Kidney glomerular epithelial cell (primary cell): Measurements from ENCODE around the gene ZSCAN12.
"Not testable (repeated sequence)": the region's sequence is repeated elsewhere in the genome, so short reads cannot be mapped to it uniquely, and the experiment has no call there.

Source experiments
- DNase-seq: peaks from one replicate; lab custom pipeline; 2025; lab: John Stamatoyannopoulos, UW

The ZSCAN12 gene

GRCh38 chr6:28393912-28394662 lies 5.5 kb downstream of the ZSCAN12 start:
- DNase-seq, result no peak

DNA sequence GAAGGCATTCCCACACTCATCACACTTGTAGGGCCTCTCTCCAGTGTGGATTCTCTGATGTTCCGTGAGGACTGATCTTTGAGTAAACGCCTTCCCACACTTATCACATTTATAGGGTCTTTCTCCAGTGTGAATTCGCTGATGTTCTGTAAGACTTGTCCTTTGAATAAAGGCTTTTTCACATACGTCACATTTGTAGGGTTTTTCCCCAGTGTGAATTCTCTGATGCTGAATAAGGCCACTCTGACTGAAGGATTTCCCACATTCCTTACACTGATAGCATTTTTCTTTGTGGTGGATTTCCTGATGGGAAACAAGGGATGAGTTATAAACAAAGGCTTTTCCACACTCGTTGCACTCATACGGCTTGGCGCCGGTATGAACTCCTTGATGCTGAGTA lies 8.9 kb downstream of the ZSCAN12 start:
- no peak for DNase-seq

- DNase-seq, result no peak
Measured at GRCh38 chr6:28384143-28384533, 15.4 kb downstream of the ZSCAN12 start.

DNA sequence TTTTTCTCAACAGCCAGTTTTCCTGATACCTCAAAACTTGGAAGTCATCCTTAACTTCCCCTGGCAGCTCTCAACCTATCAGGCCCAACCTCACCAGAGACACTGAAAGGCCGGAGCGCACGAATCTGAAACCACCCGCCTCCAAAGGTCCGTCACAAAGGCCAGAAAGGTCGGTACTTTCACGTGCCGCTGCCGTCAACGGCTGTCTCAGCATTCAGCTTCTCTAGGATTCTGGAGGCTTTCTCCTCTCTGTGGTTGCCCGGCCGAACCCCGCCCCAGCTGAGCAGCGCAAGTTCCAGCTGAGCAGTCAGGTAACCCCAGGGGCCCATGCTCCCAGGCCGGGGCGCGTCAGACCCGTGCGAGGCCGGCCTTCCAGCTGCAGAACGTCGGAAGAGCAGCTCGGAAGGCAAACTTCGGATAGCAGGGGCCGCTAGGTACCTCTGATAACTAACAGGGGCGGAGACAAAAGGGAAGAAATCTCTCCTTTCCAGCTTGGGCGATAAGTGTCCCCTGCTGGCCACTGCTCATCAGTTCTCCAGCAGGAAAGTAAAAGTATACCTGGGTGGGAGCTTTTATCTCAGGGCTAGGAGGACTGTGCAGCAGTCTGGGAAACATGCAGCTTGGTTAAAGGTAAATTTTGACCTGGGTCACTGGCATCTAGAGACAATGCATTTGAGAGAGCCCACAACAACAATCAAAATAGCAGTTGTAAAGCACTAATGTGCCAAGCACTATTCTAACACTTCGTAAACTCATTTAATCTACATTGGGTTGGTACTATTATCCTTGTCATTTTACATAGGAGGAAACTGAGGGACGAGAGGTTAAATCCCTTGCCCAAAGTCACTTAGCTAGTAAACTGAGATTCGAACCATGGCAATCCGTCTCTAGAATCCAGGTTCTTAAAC lies 16.1 kb downstream of the ZSCAN12 start:
- peak; percentile 72 for DNase-seq

GRCh38 chr6:28380381-28380780 lies 19.2 kb downstream of the ZSCAN12 start:
- no peak for DNase-seq

DNA sequence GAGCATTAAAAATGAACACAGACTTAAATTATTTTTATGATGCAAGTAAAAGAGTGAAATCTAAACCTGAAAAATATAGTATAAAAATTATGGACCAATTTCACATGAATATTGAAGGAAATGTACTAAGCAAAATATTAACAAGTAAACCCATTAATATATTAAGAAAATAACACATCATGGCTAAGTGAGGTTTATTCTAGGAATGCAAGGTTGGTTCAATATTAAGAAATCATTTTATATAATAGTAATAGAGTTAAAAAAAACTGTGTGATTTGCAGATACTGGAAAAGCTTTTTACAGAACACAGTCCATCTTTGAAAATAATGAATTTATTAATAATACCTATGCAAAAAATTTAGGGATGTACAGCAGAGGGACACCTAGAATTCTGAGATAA lies 20.9 kb downstream of the ZSCAN12 start:
- no peak for DNase-seq

DNA sequence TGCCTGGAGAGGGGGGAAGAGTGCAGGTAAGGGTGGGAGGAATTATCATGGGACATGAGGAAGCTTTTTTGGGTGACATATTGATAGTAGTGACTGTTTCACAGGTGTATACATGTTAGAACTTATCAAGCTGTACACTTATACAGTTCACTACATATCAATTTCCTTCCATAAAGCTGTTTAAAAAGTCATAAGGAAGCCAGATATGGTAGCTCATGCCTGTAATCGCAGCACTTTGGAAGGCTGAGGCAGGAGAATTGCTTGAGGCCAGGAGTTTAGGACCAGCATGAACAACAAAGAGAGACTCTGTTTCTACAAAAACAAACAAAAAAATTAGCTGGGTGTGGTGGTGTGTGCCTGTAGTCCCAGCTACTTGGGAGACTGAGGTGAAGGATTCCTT lies 21.7 kb downstream of the ZSCAN12 start:
- no peak for DNase-seq

DNA sequence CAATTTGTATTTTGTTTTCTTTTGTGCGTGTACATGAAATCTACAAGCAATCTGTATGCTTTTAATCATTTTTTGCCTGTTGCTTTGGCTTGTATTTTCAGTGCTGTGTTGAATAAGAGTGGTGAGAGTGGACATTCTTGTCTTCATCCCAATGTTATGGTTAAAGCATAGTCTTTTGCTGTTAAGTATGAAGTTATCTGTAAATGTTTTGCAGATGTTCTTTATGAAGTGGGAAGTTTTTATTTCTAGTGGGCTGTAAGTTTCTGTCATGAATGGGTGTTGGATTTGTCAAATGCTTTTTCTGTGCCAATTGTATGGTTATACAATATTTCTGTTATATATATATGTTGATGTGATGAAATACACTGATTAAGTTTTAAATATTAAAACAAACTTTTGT lies 25.6 kb downstream of the ZSCAN12 start:
- DNase-seq, result no peak

- DNase-seq, result peak; percentile 72
Measured at GRCh38 chr6:28371706-28372451, 27.7 kb downstream of the ZSCAN12 start.

DNA sequence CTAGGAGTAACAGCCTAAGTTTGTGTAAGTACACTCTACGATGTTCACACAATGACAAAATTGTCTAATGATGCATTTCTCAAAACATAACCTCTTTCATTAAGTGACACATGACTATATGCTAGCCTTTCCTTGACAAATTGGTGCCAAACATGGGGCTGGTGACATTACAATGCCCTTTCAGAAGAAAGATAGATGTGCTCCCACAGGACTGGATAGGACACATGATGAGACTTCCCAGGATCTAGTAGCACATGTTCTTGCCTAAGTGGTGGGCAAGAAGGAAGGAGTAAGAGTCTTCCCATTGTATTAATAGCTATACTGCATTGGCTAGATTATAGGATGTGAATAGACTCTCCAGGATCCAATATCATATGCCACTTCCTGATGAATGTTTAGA lies 28.3 kb downstream of the ZSCAN12 start:
- DNase-seq, result no peak

DNA sequence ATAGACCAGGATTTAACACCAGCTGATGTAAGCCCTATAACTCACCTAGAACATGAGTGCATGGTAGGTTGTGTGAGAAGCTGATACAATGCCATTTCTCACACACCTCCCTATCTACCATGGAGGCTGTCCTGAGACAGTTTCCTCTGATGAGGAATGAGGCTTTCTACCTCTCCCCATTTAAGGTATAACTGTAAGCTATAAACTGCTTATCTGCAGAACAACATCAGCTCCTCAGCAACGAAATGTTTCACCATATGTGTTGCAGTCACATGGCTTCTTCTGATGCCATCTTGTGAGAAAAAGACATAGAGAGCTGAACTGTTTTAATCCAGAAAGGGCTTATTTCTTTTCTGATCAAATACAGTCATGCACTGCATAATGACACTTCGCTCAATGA lies 29.1 kb downstream of the ZSCAN12 start:
- DNase-seq, result no peak

DNA sequence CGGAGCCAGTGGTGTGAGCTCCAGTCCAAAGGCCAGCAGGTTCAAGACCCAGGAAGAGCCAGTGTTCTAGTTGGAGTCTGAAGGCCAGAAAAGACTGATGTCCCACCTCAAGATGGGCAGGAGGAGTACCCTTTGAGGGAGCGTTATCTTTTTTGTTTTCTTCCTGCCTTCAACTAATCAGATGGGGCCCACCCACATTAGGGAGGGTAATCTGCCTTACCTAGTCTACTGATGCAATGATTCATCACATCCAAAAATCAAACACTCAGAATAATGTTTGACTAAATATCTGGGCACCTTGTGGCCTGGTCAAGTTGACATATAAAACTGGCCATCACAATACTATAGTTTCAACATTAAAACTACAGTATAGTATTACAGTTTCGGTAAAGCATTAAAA lies 30.1 kb downstream of the ZSCAN12 start:
- DNase-seq, result no peak

DNA sequence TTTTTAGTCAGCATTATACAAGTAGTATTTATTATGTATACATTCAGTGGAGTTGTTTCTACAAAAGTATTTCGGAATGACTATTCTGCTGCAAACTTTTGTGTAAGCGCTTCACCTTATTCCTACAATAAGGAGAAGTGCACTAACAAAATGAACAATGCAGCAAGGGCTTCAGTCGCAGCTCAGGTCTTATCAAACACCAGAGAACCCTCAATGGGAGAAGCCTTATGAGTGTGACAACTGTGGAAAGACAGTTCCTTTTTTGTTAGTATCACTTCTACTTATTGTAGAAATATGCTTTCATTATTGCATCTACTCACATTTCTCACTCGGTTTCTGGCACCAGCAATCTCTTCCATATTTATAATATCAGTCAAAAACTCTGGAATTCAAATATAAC lies 31.0 kb downstream of the ZSCAN12 start:
- DNase-seq, result no peak

- not testable (repeated sequence) for DNase-seq
Measured at GRCh38 chr6:28365590-28365989, 34.0 kb downstream of the ZSCAN12 start.

DNA sequence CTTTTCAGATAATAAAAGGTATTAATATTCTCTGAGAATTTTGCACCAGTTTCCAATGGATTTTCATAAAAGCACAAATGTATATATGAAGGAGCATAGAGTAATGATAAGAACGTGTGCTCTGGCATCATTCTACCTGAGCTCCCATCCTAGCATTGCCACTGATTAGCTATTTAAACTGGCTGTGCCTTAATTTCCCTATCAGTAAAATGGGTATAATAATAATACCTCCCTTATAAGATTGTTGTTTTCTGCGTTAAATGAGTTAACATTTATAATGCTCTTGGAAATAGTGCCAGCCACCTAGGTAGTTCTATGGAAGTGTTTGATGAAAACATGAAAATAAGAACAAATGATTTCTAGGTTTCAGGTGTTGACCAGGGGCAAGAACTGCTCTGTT lies 38.6 kb downstream of the ZSCAN12 start:
- no peak for DNase-seq

DNA sequence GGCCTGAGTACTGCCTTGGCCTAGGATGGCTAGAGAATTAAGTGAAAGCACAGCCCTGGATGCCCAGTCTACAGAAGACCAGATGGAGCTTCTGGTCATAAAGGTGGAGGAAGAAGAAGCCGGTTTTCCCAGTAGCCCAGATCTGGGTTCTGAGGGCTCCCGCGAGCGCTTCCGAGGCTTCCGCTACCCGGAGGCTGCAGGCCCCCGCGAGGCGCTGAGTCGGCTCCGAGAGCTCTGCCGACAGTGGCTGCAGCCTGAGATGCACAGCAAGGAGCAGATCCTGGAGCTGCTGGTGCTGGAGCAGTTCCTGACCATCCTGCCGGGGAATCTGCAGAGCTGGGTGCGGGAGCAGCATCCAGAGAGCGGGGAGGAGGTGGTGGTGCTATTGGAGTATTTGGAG lies 40.0 kb downstream of the ZSCAN12 start:
- not testable (repeated sequence) for DNase-seq

DNA sequence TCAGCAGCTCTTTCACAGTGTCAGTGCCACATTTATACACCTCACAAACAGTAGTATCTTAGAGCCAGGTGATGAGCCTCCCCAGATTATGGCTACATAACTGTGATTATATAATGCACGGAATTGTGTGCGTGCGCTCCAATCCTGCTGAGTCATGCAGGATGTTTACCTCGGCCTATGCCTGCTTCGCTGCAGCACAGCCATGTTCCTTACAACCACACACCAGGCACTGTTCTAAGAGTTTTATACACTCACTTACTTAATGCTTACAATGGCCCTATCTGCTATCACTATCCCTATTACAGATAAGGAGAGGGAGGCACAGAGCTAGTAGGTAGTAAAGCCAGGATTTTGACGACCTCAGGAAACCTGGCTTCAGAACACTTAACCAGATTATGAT lies 42.5 kb downstream of the ZSCAN12 start:
- DNase-seq, result no peak

- DNase-seq, result no peak
Measured at GRCh38 chr6:28356666-28357020, 42.9 kb downstream of the ZSCAN12 start.

DNA sequence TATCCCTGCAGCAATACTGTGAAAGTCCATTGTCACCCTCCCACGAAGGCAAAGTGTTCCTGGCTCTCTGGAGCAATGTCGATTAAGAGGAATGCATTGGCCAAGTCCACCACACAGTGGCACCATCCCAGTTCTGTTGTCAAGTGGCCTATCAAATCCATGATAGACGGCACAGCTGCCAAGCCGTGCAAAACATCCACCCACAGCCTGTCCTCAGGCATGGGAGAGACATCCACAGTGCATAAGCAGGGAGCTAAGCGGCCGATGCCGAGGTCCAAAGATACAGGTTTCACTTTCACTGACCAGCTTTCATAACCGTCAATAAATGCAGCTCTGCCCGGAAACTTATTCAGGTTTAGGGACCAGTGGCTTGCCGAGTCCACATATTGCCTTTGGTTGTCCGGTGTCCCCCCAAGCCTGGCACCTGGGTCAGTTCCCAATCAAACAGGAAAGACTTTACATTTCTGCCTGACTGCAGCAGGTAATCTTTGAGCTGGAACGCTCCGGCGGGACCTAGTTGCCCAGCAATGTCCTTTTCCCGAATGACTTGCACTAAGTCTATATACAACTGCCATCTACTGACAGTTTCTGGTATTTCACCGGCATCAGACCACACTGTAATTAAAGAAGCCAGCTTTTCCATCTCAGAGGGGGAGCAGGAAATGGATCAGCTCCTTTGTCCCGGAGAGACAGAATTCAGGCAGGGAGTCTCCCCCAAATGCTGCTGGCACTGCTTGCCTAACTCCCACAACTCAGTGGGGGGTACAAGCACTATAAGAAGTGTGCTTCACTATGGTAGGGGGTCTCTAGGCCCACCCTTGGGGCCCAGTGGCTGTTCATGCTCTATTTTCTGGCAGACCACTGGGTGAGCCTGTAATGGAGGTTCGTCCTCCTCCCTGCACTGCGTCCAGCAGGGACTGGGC lies 43.5 kb downstream of the ZSCAN12 start:
- DNase-seq, result peak; percentile 88

GRCh38 chr6:28354688-28355554 lies 44.6 kb downstream of the ZSCAN12 start:
- DNase-seq, result no peak
